H1 (cell line): ENCODE data around the gene CKAP5.
"Not testable (repeated sequence)": the region's sequence is repeated elsewhere in the genome, so short reads cannot be mapped to it uniquely, and the experiment has no call there.

Experiments
- CREB1 ChIP-seq: IDR thresholded peaks from 2 replicates; pipeline ENCODE4 v1.6.1; 2012; ENCODE audit warnings: inconsistent platforms
- EGR1 ChIP-seq: IDR thresholded peaks from 2 replicates; pipeline ENCODE4 v1.6.1; 2011; ENCODE audit warnings: low read depth, low read length, borderline replicate concordance
- RAD21 ChIP-seq, 2 experiments: IDR thresholded peaks in 1 of 2; conservative IDR thresholded peaks in 1 of 2; 2 replicates each; pipeline ENCODE4 v1.6.1; 2011; ENCODE audit warnings: low read depth in 2 of 2, low read length in 2 of 2, improper control_type of control experiment in 1 of 2, inconsistent platforms in 1 of 2, mild to moderate bottlenecking in 1 of 2, moderate library complexity in 1 of 2
- RXRA ChIP-seq: IDR thresholded peaks from 2 replicates; pipeline ENCODE4 v1.6.1; 2011; ENCODE audit warnings: low read depth, mild to moderate bottlenecking, low read length, moderate library complexity; ENCODE audit not compliant: insufficient read depth
- YY1 ChIP-seq: IDR thresholded peaks from 2 replicates; pipeline ENCODE4 v1.6.1; 2011; ENCODE audit warnings: low read depth, mild to moderate bottlenecking, low read length
- TF ChIP-seq, protein P1 (sequence below), 3 experiments: IDR thresholded peaks; 1 replicate in 2 of 3; 2 replicates in 1 of 3; pipeline versions ENCODE4 v1.5.1 to v1.6.1; 2011; ENCODE audit warnings: low read length in 3 of 3, mild to moderate bottlenecking in 3 of 3, inconsistent platforms in 2 of 3, low read depth in 1 of 3, moderate library complexity in 1 of 3; ENCODE audit not compliant: insufficient read depth in 1 of 3; ENCODE audit errors: control extremely low read depth in 1 of 3
- TF ChIP-seq, protein P2 (sequence below): IDR thresholded peaks from 2 replicates; pipeline ENCODE4 v1.6.1; 2011; ENCODE audit warnings: low read length, improper control_type of control experiment

DNA sequence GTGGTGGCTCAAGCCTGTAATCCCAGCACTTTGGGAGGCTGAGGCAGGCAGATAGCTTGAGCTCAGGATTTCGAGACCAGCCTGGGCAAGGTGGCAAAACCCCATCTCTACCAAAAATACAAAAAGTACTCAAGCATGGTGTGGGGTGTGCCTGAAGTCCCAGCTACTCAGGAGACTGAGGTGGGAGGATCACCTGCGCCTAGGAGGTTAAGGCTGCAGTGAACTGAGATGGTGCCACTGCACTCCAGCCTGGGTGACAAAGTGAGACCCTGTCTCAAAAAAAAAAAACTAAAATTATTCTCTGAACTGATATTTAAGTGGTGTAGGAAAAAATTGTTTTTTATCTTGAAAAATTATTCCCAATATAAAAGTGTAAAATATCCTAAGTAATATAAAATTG lies 46.4 kb downstream of the CKAP5 start:
- TF ChIP-seq, protein P1, sequence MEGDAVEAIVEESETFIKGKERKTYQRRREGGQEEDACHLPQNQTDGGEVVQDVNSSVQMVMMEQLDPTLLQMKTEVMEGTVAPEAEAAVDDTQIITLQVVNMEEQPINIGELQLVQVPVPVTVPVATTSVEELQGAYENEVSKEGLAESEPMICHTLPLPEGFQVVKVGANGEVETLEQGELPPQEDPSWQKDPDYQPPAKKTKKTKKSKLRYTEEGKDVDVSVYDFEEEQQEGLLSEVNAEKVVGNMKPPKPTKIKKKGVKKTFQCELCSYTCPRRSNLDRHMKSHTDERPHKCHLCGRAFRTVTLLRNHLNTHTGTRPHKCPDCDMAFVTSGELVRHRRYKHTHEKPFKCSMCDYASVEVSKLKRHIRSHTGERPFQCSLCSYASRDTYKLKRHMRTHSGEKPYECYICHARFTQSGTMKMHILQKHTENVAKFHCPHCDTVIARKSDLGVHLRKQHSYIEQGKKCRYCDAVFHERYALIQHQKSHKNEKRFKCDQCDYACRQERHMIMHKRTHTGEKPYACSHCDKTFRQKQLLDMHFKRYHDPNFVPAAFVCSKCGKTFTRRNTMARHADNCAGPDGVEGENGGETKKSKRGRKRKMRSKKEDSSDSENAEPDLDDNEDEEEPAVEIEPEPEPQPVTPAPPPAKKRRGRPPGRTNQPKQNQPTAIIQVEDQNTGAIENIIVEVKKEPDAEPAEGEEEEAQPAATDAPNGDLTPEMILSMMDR (IDR thresholded peaks at IDR 0.05; ENCODE audit: control extremely low read depth in 1 of 3, insufficient read depth in 1 of 3, low read depth in 1 of 3, low read length in 3 of 3) = not testable (repeated sequence)
- TF ChIP-seq RAD21 (IDR thresholded peaks at IDR 0.05 in 1 of 2, conservative IDR thresholded peaks at IDR 0.05 in 1 of 2; ENCODE audit: low read depth in 2 of 2, low read length in 2 of 2); CREB1; EGR1; YY1; RXRA: not testable (repeated sequence)
- TF ChIP-seq, protein P2, sequence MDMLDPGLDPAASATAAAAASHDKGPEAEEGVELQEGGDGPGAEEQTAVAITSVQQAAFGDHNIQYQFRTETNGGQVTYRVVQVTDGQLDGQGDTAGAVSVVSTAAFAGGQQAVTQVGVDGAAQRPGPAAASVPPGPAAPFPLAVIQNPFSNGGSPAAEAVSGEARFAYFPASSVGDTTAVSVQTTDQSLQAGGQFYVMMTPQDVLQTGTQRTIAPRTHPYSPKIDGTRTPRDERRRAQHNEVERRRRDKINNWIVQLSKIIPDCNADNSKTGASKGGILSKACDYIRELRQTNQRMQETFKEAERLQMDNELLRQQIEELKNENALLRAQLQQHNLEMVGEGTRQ = not testable (repeated sequence)
